GM18498 (cell line): ENCODE measurements around the gene AURKA.
"Not testable (repeated sequence)": the region's sequence is repeated elsewhere in the genome, so short reads cannot be mapped to it uniquely, and the experiment has no call there.

Experiments used
- ATAC-seq: cut with Tn5 transposase; IDR thresholded peaks from one replicate; pipeline ENCODE4 v1.9.1; 2021; ENCODE audit warnings: mild to moderate bottlenecking, moderate library complexity; ENCODE audit not compliant: unreplicated experiment

Gene AURKA

GRCh38 chr20:56391596-56392131, 351 bp downstream of the AURKA start:
- ATAC-seq: peak; percentile 34

DNA sequence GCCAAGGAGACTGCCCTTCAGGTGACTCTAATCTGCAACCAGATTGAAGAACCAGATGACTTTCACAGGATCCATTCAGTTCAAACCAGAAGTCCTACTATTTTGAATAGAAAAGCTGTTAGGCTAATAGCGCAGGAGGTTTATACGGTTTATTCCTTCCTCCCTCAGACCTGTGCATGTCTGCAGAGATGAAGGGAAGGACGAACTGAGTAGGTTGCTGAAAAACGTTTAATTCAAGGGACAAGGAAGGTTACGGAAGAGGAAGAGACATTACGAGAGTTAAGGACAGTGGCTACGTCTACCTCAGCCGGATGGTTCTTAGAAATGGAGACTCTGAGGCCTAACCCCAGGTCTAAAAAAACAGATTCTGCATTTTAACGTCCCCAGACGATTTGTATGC, 978 bp downstream of the AURKA start:
- ATAC-seq: no peak

- not testable (repeated sequence) for ATAC-seq
These were observed 1.6 kb downstream of the AURKA start for GRCh38 chr20:56390396-56390795.

- no peak for ATAC-seq
These were observed 2.2 kb downstream of the AURKA start for GRCh38 chr20:56389807-56390206.

DNA sequence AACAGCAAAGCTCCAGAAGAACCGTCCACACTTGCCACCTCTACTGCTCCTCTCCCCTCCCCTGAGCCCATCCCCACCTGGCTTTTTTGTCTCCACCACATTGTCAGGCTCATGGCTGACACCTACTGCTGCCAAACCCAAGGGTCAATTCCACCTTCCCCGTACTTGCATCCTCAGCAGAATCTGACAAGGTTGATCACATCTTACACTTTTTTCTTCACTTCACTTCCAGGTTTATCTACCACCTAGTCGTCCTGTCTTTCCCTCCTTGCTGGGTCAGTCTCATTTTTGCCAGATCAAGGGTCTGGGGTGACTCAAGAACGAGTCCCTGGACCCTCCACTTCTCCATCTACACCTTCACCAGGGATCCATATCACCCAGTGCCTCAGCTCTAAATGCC, 3.1 kb downstream of the AURKA start:
- no peak for ATAC-seq

DNA sequence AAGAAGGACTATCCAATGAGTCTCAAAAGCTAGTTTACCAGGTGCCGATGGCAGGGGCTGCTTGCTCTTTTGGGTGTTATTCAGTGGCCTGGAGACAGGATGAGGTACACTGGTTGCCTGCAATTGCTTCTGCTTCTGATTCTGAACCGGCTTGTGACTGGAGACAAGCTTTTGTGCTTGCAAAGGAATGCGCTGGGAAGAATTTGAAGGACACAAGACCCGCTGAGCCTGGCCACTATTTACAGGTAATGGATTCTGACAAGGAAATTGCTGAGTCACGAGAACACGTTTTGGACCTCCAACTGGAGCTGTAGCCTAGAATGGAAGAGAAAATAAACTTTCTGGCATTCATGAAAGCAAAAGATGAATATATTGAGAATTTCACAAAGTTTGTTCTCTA, 5.8 kb downstream of the AURKA start:
- ATAC-seq: no peak

GRCh38 chr20:56385130-56385529, 6.9 kb downstream of the AURKA start:
- ATAC-seq: no peak

GRCh38 chr20:56383334-56383733, 8.7 kb downstream of the AURKA start:
- ATAC-seq: no peak

DNA sequence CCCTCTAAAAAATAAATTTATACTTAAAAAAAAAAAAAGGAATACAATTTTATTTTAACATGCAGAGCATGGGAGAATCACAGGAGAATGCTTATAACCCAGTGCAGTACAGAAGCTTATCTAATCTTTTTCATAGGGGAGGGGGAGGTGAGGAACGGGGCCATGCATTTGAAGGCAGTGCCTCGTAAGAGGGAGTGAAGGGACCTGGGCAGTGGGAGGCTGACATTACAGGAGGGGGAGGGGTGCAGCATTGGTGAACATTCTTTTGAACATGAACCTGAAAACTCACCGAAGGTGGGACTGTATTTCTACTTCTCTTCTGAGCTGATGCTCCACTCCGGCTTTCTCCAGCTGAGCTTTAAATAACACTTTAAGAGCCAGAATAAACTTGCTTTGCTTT, 9.3 kb downstream of the AURKA start:
- no peak for ATAC-seq

DNA sequence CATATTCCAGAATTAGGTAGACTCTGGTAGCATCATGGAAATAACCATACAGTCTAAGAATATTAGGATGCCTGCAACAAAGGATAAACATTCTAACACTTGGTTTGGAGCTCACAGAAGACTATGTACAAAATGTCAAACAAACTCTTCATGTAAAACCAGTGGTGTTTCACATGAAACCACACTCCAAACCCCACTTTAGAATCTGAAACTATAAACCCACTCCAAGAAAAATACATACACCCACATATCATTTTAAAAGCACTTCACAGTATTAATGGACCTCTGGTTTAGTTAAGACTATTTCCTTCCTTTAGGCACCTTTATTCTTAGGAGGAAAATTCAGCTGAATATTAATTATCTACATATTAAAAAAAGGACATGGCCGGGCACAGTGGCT, 10.5 kb downstream of the AURKA start:
- peak; percentile 63 for ATAC-seq

DNA sequence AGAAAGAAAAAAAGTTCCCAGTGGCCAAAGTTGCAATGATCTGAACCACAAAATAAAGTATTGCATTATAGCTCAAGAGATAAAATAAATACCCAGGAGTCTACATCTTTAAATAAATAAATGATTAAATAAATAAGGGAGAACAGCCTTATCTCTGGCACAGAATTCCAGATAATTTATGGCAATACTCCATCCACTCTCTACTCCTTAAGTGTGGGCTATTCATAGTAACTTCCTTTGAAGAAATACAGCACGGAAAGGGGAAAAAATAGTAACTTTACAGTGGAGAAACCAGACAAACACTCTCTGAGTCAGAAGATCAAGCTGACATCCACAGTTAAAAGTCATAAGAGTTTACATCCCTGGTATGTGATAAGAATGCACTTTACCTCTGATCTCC, 11.6 kb downstream of the AURKA start:
- ATAC-seq: no peak

- no peak for ATAC-seq
These were observed 13.6 kb downstream of the AURKA start for GRCh38 chr20:56378386-56378785.

- ATAC-seq: no peak
These were observed 15.7 kb downstream of the AURKA start for GRCh38 chr20:56376331-56376730.

DNA sequence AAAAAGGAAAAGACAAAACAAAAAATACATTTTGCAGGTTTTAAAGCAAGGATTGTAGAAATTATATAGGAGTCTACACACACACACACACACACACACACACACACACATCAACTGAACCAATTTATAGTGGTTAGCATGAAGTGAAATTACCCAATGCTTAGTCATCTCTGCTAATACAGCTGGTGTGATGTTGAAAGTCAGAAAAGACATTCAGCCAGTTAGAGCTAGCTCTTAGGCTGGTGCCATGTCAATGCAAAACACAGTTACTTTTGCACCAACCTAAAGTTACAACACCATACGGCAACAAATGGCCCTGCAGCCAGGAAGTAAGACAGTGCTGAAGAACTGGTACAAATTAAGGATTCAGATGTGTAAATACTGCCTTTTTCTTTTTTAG, 18.1 kb downstream of the AURKA start:
- peak; percentile 68 for ATAC-seq

GRCh38 chr20:56372850-56373249, 19.2 kb downstream of the AURKA start:
- no peak for ATAC-seq

- ATAC-seq: no peak
These were observed 20.0 kb downstream of the AURKA start for GRCh38 chr20:56371977-56372376.

- ATAC-seq: no peak
These were observed 22.8 kb downstream of the AURKA start for GRCh38 chr20:56369179-56369578.

GRCh38 chr20:56368351-56369134, 23.5 kb downstream of the AURKA start:
- no peak for ATAC-seq

DNA sequence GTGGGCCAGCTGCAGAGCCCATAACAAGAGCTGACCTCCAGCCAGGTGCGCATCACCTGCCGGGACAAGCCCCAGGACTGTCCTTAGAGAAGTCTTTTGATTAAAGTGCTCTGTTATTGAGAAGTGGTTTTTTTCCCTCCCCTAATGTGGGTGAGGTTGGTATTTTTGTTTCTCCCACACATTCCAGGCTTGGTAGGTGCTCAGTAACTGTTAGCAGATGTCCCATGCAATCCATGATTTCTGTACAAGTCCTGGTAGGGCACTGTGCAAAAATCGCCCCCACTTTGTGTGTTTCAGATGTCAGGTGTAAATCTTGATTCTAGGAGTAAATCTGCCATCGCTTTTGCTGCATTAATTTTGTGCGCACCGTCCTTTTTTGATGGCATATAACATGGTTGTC, 28.5 kb downstream of the AURKA start:
- no peak for ATAC-seq

- no peak for ATAC-seq
These were observed 29.1 kb downstream of the AURKA start for GRCh38 chr20:56362833-56363413.

- ATAC-seq: no peak
These were observed 30.1 kb downstream of the AURKA start for GRCh38 chr20:56361900-56362299.

GRCh38 chr20:56360908-56361205, 31.2 kb downstream of the AURKA start:
- ATAC-seq: no peak
